ENCODE data around the gene CLEC3A. TPM values are rescaled to one million over a fixed set of nuclear protein-coding genes. Genes with fewer than 3 reads are reported as not detected.

Gene CLEC3A, protein sequence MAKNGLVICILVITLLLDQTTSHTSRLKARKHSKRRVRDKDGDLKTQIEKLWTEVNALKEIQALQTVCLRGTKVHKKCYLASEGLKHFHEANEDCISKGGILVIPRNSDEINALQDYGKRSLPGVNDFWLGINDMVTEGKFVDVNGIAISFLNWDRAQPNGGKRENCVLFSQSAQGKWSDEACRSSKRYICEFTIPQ
- 0.08 TPM for polyA plus RNA-seq (2013, experiment 1 of 2)
- 0.10 TPM for polyA plus RNA-seq (2013, experiment 2 of 2)

GRCh38 chr16:78022347-78023060 lies at the start of gene CLEC3A:
Gene CLEC3A, plus strand, starts transcription at chr16:78022548. Its CDS starts 79 bp downstream, at chr16:78022627.
- no peaks in the 10 kb centered on the region for H3K27me3 ChIP-seq (ENCODE audit: insufficient read depth, low read length, poor library complexity)
- no CpG with 5 or more reads among the region's 5 CpGs for WGBS (ENCODE audit: extremely low coverage, insufficient coverage, low lambda C conversion rate)
- no peak within 1 kb of the TSS for H3K18ac ChIP-seq (ENCODE audit: low read length)
- no peaks in the 10 kb centered on the region for H3K4me1 ChIP-seq (ENCODE audit: control insufficient read depth, low read depth, low read length)
- no peaks in the 10 kb centered on the region for H3K79me2 ChIP-seq (ENCODE audit: control insufficient read depth, insufficient read depth, low read length)
- H3K4ac ChIP-seq (ENCODE audit: low read depth, low read length) = no peak within 1 kb of the TSS
- no peak within 1 kb of the TSS for H4K8ac ChIP-seq (ENCODE audit: low read depth, low read length)
- H3K9ac ChIP-seq (ENCODE audit: low read length) = no peak within 1 kb of the TSS
- no peak within 1 kb of the TSS for H3K4me2 ChIP-seq (ENCODE audit: low read length)
- no peak within 1 kb of the TSS for H2AK5ac ChIP-seq (ENCODE audit: low read length)
- H3K23ac ChIP-seq (ENCODE audit: low read length) = no peak within 1 kb of the TSS
- no peak within 1 kb of the TSS for H3K56ac ChIP-seq (ENCODE audit: low read length)
- no peak within 1 kb of the TSS for H4K5ac ChIP-seq (ENCODE audit: low read length)
- no peak within 1 kb of the TSS for H2BK120ac ChIP-seq (ENCODE audit: low read depth, low read length)
- no peak within 1 kb of the TSS for H2BK5ac ChIP-seq (ENCODE audit: low read length)
- no peak within 1 kb of the TSS for H3K27ac ChIP-seq (ENCODE audit: low read depth, low read length)
- H3K4me3 ChIP-seq (ENCODE audit: low read length) = no peak within 1 kb of the TSS
- DNase-seq = peak; percentile 24
- no peak within 1 kb of the TSS for H2BK15ac ChIP-seq (replicated peaks; ENCODE audit: low read depth)
- H3K36me3 ChIP-seq (ENCODE audit: control insufficient read depth, insufficient read depth, low read length) = no peaks in the 10 kb centered on the region
- no peaks in the 10 kb centered on the region for H3K79me1 ChIP-seq (ENCODE audit: low read length)

- no CpG with 5 or more reads among the region's 5 CpGs for WGBS (ENCODE audit: extremely low coverage, insufficient coverage, low lambda C conversion rate)
- no peak overlapping the region for H3K4me2 ChIP-seq (ENCODE audit: low read length)
- H2BK120ac ChIP-seq (ENCODE audit: low read depth, low read length) = no peak overlapping the region
- DNase-seq = peak; percentile 78
- no peaks in the 10 kb centered on the region for H3K79me2 ChIP-seq (ENCODE audit: control insufficient read depth, insufficient read depth, low read length)
- H2BK15ac ChIP-seq (replicated peaks; ENCODE audit: low read depth) = no peak overlapping the region
- H2AK5ac ChIP-seq (ENCODE audit: low read length) = no peak overlapping the region
- H3K4ac ChIP-seq (ENCODE audit: low read depth, low read length) = no peak overlapping the region
- no peak overlapping the region for H3K23ac ChIP-seq (ENCODE audit: low read length)
- H2BK5ac ChIP-seq (ENCODE audit: low read length) = no peak overlapping the region
- no peaks in the 10 kb centered on the region for H3K27me3 ChIP-seq (ENCODE audit: insufficient read depth, low read length, poor library complexity)
- no peak overlapping the region for H4K5ac ChIP-seq (ENCODE audit: low read length)
- H3K79me1 ChIP-seq (ENCODE audit: low read length) = no peaks in the 10 kb centered on the region
- H3K9ac ChIP-seq (ENCODE audit: low read length) = no peak overlapping the region
- H3K36me3 ChIP-seq (ENCODE audit: control insufficient read depth, insufficient read depth, low read length) = no peaks in the 10 kb centered on the region
- no peak overlapping the region for H3K18ac ChIP-seq (ENCODE audit: low read length)
- H4K8ac ChIP-seq (ENCODE audit: low read depth, low read length) = no peak overlapping the region
- no peak overlapping the region for H3K4me3 ChIP-seq (ENCODE audit: low read length)
- H3K27ac ChIP-seq (ENCODE audit: low read depth, low read length) = no peak overlapping the region
- H3K4me1 ChIP-seq (ENCODE audit: control insufficient read depth, low read depth, low read length) = no peaks in the 10 kb centered on the region
- H3K56ac ChIP-seq (ENCODE audit: low read length) = no peak overlapping the region
Observed at GRCh38 chr16:77974883-77975282, 47.5 kb upstream of the CLEC3A start.

GRCh38 chr16:77975942-77976341 lies 46.4 kb upstream of the CLEC3A start:
- Histone ChIP-seq H2AK5ac (ENCODE audit: low read length) (no peak overlapping the region), H4K8ac (ENCODE audit: low read depth, low read length) (no peak overlapping the region), H3K27me3 (ENCODE audit: insufficient read depth, low read length, poor library complexity) (no peaks in the 10 kb centered on the region), H4K5ac (ENCODE audit: low read length) (no peak overlapping the region), H3K23ac (ENCODE audit: low read length) (no peak overlapping the region), H3K56ac (ENCODE audit: low read length) (no peak overlapping the region), H2BK120ac (ENCODE audit: low read depth, low read length) (no peak overlapping the region), H2BK5ac (ENCODE audit: low read length) (no peak overlapping the region), H3K4me2 (ENCODE audit: low read length) (no peak overlapping the region), H3K18ac (ENCODE audit: low read length) (no peak overlapping the region), H3K4me1 (ENCODE audit: control insufficient read depth, low read depth, low read length) (no peaks in the 10 kb centered on the region), H3K9ac (ENCODE audit: low read length) (no peak overlapping the region), H2BK15ac (replicated peaks; ENCODE audit: low read depth) (no peak overlapping the region), H3K27ac (ENCODE audit: low read depth, low read length) (no peak overlapping the region), H3K79me1 (ENCODE audit: low read length) (no peaks in the 10 kb centered on the region), H3K4me3 (ENCODE audit: low read length) (no peak overlapping the region), H3K79me2 (ENCODE audit: control insufficient read depth, insufficient read depth, low read length) (no peaks in the 10 kb centered on the region), H3K4ac (ENCODE audit: low read depth, low read length) (no peak overlapping the region), H3K36me3 (ENCODE audit: control insufficient read depth, insufficient read depth, low read length) (no peaks in the 10 kb centered on the region)
- WGBS (ENCODE audit: extremely low coverage, insufficient coverage, low lambda C conversion rate) = no CpG with 5 or more reads among the region's 3 CpGs
- no peak for DNase-seq

GRCh38 chr16:77977339-77977738 lies 45.0 kb upstream of the CLEC3A start:
- DNase-seq = no peak
- Histone ChIP-seq H3K27me3 (ENCODE audit: insufficient read depth, low read length, poor library complexity) (no peaks in the 10 kb centered on the region), H3K4me2 (ENCODE audit: low read length) (no peak overlapping the region), H3K79me2 (ENCODE audit: control insufficient read depth, insufficient read depth, low read length) (no peaks in the 10 kb centered on the region), H3K23ac (ENCODE audit: low read length) (no peak overlapping the region), H2BK15ac (replicated peaks; ENCODE audit: low read depth) (no peak overlapping the region), H2BK120ac (ENCODE audit: low read depth, low read length) (no peak overlapping the region), H3K4ac (ENCODE audit: low read depth, low read length) (no peak overlapping the region), H4K5ac (ENCODE audit: low read length) (no peak overlapping the region), H4K8ac (ENCODE audit: low read depth, low read length) (no peak overlapping the region), H3K27ac (ENCODE audit: low read depth, low read length) (no peak overlapping the region), H3K4me3 (ENCODE audit: low read length) (no peak overlapping the region), H3K9ac (ENCODE audit: low read length) (no peak overlapping the region), H3K56ac (ENCODE audit: low read length) (no peak overlapping the region), H3K79me1 (ENCODE audit: low read length) (no peaks in the 10 kb centered on the region), H2AK5ac (ENCODE audit: low read length) (no peak overlapping the region), H2BK5ac (ENCODE audit: low read length) (no peak overlapping the region), H3K36me3 (ENCODE audit: control insufficient read depth, insufficient read depth, low read length) (no peaks in the 10 kb centered on the region), H3K18ac (ENCODE audit: low read length) (no peak overlapping the region), H3K4me1 (ENCODE audit: control insufficient read depth, low read depth, low read length) (no peaks in the 10 kb centered on the region)
- no CpG with 5 or more reads among the region's 5 CpGs for WGBS (ENCODE audit: extremely low coverage, insufficient coverage, low lambda C conversion rate)

DNA sequence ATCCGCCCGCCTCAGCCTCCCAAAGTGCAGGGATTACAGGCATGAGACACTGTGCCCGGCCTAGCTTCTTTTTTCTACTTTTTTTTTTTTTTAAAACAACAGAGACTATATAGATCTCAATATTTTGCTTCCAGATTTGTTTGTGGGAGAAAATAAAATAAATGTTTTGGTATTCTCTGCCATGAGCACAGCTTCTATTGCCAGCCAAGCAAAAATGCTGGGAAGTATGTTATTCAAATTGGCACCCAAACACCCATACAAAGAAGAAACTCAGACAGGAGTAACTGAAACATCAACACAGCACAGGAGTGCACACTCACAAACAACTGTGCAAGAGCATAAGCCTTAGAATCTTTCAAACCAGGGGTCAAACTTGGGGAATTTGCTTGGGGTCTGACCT lies 37.2 kb upstream of the CLEC3A start:
- no peaks in the 10 kb centered on the region for H3K27me3 ChIP-seq (ENCODE audit: insufficient read depth, low read length, poor library complexity)
- no peaks in the 10 kb centered on the region for H3K4me1 ChIP-seq (ENCODE audit: control insufficient read depth, low read depth, low read length)
- no peak overlapping the region for H3K56ac ChIP-seq (ENCODE audit: low read length)
- no peaks in the 10 kb centered on the region for H3K79me2 ChIP-seq (ENCODE audit: control insufficient read depth, insufficient read depth, low read length)
- no peak overlapping the region for H3K4me3 ChIP-seq (ENCODE audit: low read length)
- no peak overlapping the region for H3K18ac ChIP-seq (ENCODE audit: low read length)
- no CpG with 5 or more reads among the region's 3 CpGs for WGBS (ENCODE audit: extremely low coverage, insufficient coverage, low lambda C conversion rate)
- no peak overlapping the region for H2BK15ac ChIP-seq (replicated peaks; ENCODE audit: low read depth)
- no peak overlapping the region for H3K27ac ChIP-seq (ENCODE audit: low read depth, low read length)
- no peak overlapping the region for H2BK5ac ChIP-seq (ENCODE audit: low read length)
- H4K5ac ChIP-seq (ENCODE audit: low read length) = no peak overlapping the region
- no peaks in the 10 kb centered on the region for H3K36me3 ChIP-seq (ENCODE audit: control insufficient read depth, insufficient read depth, low read length)
- H2AK5ac ChIP-seq (ENCODE audit: low read length) = no peak overlapping the region
- H3K79me1 ChIP-seq (ENCODE audit: low read length) = no peaks in the 10 kb centered on the region
- H3K9ac ChIP-seq (ENCODE audit: low read length) = no peak overlapping the region
- no peak overlapping the region for H3K4me2 ChIP-seq (ENCODE audit: low read length)
- H3K4ac ChIP-seq (ENCODE audit: low read depth, low read length) = no peak overlapping the region
- H3K23ac ChIP-seq (ENCODE audit: low read length) = no peak overlapping the region
- no peak overlapping the region for H2BK120ac ChIP-seq (ENCODE audit: low read depth, low read length)
- no peak overlapping the region for H4K8ac ChIP-seq (ENCODE audit: low read depth, low read length)
- no peak for DNase-seq

Measured in mesendoderm (in vitro differentiated cells).